Mucosa of descending colon (tissue), 3 donors: ENCODE results near the gene BFAR. TPM values are rescaled to one million over a fixed set of nuclear protein-coding genes. Genes with fewer than 3 reads are reported as not detected.
A peak's percentile ranks its signal among the peaks of the same experiment; 100 is the strongest.

Experiments used
- ATAC-seq: fragments of 200-7000 bp; cut with Tn5 transposase; one replicate; pipeline ENCODE4 v1.9.1; 2020; ENCODE audit warnings: mild to moderate bottlenecking, moderate library complexity
- DNase-seq, 3 donors: peaks; one replicate each; pipeline ENCODE4 v3.0.0-alpha.2; 2020
- H3K36me3 ChIP-seq: fragments of 200-600 bp; one replicate; pipeline ENCODE4 v1.8.0; 2021; ENCODE audit warnings: low read depth, mild to moderate bottlenecking
- H3K4me1 ChIP-seq: fragments of 200-600 bp; one replicate; pipeline ENCODE4 v1.8.0; 2021; ENCODE audit warnings: low read depth, mild to moderate bottlenecking
- H3K4me3 ChIP-seq: fragments of 200-600 bp; one replicate; pipeline ENCODE4 v1.8.0; 2021; ENCODE audit warnings: mild to moderate bottlenecking
- H3K9me3 ChIP-seq: fragments of 200-600 bp; one replicate; pipeline ENCODE4 v1.8.0; 2021; ENCODE audit warnings: mild to moderate bottlenecking
- CTCF ChIP-seq: fragments of 200-600 bp; IDR thresholded peaks from one replicate; pipeline ENCODE4 v1.8.0; 2022; ENCODE audit warnings: antibody characterized with exemption, mild to moderate bottlenecking
- intact Hi-C, 2 donors: fragments of 100-400 bp; cut with DNase I in 1 of 2; cut with micrococcal nuclease in 1 of 2; formaldehyde crosslinking; loops; one replicate each; pipeline versions ENCODE4 v1.11.0 to v1.11.1; 2022; cut with DNase I, micrococcal nuclease
- total RNA-seq, 3 donors: library from RNA; stranded (reverse); fragmentation: NEBNext Ultra II Directional in 2 of 3; extraction: Animal tissue kit (Norgen Biotek cat#: 25700) in 2 of 3; gene quantifications; one replicate each; pipeline versions ENCODE4 v1.2.1 to v1.2.4, GENCODE V29; 2021 to 2023
- donor health status: DM: no; HTN: no; CAD: no; lungs with moderate emphysema.
- donor health status: DM: no; HTN: no; CAD: no.
- donor health status: DM: no; HTN: yes; CAD: no.

The BFAR gene
- total RNA-seq, 3 donors from 2014 or later, result 59.4 to 71.1 (median 61.6) TPM

- Histone ChIP-seq H3K9me3 (no peaks in the 10 kb centered on the region), H3K4me3 (no peak overlapping the region), H3K36me3 (peaks cover 4% of the 10 kb centered on the region), H3K4me1 (peaks cover 11% of the 10 kb centered on the region)
- TF ChIP-seq CTCF, result no peak
- ATAC-seq (peak; percentile 99), DNase-seq (peak; percentile 72 to 80 (median 75))
- intact Hi-C loops, result no loop called here
Measured at GRCh38 chr16:14640538-14640937, 7.8 kb downstream of the BFAR start.

DNA sequence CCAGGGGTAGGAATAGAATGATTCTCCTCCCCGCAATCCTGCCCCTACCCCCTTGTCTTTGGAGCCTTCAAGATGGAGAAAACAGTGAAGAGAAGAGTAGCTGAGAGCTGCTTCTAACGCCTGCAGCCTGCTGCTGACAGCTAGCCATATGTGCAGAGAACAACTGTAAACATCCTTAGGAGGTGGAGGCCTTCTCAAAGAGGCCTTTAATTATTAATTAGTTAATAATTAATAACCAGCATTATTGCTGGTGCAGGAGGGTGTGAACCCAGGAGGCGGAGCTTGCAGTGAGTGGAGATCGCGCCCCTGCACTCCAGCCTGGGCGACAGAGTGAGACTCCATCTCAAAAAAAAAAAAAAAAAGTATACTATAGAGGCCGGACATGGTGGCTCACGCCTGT, 8.5 kb downstream of the BFAR start:
- DNase-seq (no peak), ATAC-seq (no peak)
- Histone ChIP-seq H3K4me3 (no peak overlapping the region), H3K9me3 (no peaks in the 10 kb centered on the region), H3K36me3 (peaks cover 4% of the 10 kb centered on the region), H3K4me1 (peaks cover 11% of the 10 kb centered on the region)
- TF ChIP-seq CTCF, result no peak
- intact Hi-C loops, result no loop called here

GRCh38 chr16:14641926-14642325, 9.2 kb downstream of the BFAR start:
- intact Hi-C loops, result no loop called here
- Histone ChIP-seq H3K4me1 (peaks cover 11% of the 10 kb centered on the region), H3K4me3 (no peak overlapping the region), H3K9me3 (no peaks in the 10 kb centered on the region), H3K36me3 (peaks cover 4% of the 10 kb centered on the region)
- TF ChIP-seq CTCF, result no peak
- DNase-seq (no peak), ATAC-seq (no peak)

- intact Hi-C loops, result no loop called here
- Histone ChIP-seq H3K4me1 (no peaks in the 10 kb centered on the region), H3K9me3 (no peaks in the 10 kb centered on the region), H3K36me3 (peaks cover 22% of the 10 kb centered on the region), H3K4me3 (no peak overlapping the region)
- TF ChIP-seq CTCF, result no peak
- DNase-seq (no peak), ATAC-seq (no peak)
Measured at GRCh38 chr16:14649816-14650215, 17.1 kb downstream of the BFAR start.

GRCh38 chr16:14650629-14651028, 17.9 kb downstream of the BFAR start:
- H3K4me3 ChIP-seq, result no peak overlapping the region
- ATAC-seq (no peak), DNase-seq (no peak)
- intact Hi-C loops, result no loop called here
- no peak for TF ChIP-seq CTCF
- H3K9me3 ChIP-seq, result no peaks in the 10 kb centered on the region
- H3K36me3 ChIP-seq, result peaks cover 19% of the 10 kb centered on the region
- no peaks in the 10 kb centered on the region for H3K4me1 ChIP-seq

GRCh38 chr16:14652726-14653125, 20.0 kb downstream of the BFAR start:
- peaks cover 19% of the 10 kb centered on the region for H3K36me3 ChIP-seq
- no peaks in the 10 kb centered on the region for H3K9me3 ChIP-seq
- no peak for DNase-seq
- no peak for TF ChIP-seq CTCF
- peaks cover 17% of the 10 kb centered on the region for H3K4me1 ChIP-seq
- intact Hi-C loops, result no loop called here
- no peak overlapping the region for H3K4me3 ChIP-seq
- no peak for ATAC-seq
